Lower leg skin (tissue), 4 donors: ENCODE data around the gene PRAMEF1. TPM values are rescaled to one million over a fixed set of nuclear protein-coding genes. Genes with fewer than 3 reads are reported as not detected.

Experiments
- DNase-seq, 2 donors: peaks; one replicate each; pipeline ENCODE4 v3.0.0-alpha.2; 2019; ENCODE audit warnings: low spot score in 2 of 2
- H3K4me3 ChIP-seq: fragments of 200-600 bp; sonication (generic); 2 replicates; pipeline ENCODE4 v1.5.1; 2017; ENCODE audit warnings: mild to moderate bottlenecking, low read depth; ENCODE audit not compliant: poor library complexity, severe bottlenecking
- POLR2A ChIP-seq, 2 donors: fragments of 450-650 bp; IDR thresholded peaks; one replicate each; pipeline ENCODE4 v1.6.1; 2016 to 2017; ENCODE audit warnings: antibody characterized with exemption in 2 of 2, mild to moderate bottlenecking in 1 of 2, moderate library complexity in 1 of 2
- WGBS, 2 donors: methylation state at CpG; one replicate each; pipeline ENCODE4 v1.1.5; 2018; 5-methylcytosine and 5-hydroxymethylcytosine counted together
- intact Hi-C: fragments of 100-400 bp; cut with DNase I; formaldehyde crosslinking; loops from one replicate; pipeline ENCODE4 v1.15.0; 2023; ENCODE audit warnings: low total_unique reads
- total RNA-seq, 4 donors: library from RNA; depleted of rRNA; stranded (reverse); fragments of >200 nt; gene quantifications; one replicate each; pipeline ENCODE4 v1.1.0, GENCODE V29; 2016
- TF ChIP-seq, protein P1 (sequence below), 3 donors: fragments of 450-650 bp; IDR thresholded peaks; one replicate each; pipeline ENCODE4 v1.5.1; 2016; ENCODE audit warnings: antibody characterized with exemption in 3 of 3, mild to moderate bottlenecking in 3 of 3, moderate library complexity in 2 of 3

Gene PRAMEF1
- total RNA-seq, 4 donors from 2014 or later, result not detected

DNA sequence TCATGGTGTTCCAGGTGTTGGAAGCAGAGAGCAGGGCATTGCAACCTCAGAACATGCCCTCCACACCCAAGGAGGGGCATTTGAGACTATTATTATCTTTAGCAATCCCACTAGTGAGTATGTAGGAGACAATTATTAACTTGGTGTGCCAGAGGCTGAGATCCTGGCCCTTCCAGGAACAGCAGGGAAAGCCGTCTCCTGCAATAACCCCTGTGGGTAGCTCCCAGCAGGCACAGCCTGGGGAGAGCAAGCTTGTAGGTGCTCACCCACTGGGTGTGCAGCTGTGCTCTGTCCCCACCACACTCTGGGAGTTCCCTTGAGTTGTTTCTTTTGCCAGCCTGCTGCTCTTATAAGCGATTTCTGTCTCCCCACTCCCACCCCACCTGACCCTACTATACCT is 34.9 kb upstream of the PRAMEF1 start:
- WGBS, 2 donors, result 56 to 58% methylated on average over 2 of the region's 2 CpGs
- intact Hi-C loops, result no loop called here
- H3K4me3 ChIP-seq, result no peak overlapping the region
- DNase-seq, result no peak
- TF ChIP-seq, protein P1, sequence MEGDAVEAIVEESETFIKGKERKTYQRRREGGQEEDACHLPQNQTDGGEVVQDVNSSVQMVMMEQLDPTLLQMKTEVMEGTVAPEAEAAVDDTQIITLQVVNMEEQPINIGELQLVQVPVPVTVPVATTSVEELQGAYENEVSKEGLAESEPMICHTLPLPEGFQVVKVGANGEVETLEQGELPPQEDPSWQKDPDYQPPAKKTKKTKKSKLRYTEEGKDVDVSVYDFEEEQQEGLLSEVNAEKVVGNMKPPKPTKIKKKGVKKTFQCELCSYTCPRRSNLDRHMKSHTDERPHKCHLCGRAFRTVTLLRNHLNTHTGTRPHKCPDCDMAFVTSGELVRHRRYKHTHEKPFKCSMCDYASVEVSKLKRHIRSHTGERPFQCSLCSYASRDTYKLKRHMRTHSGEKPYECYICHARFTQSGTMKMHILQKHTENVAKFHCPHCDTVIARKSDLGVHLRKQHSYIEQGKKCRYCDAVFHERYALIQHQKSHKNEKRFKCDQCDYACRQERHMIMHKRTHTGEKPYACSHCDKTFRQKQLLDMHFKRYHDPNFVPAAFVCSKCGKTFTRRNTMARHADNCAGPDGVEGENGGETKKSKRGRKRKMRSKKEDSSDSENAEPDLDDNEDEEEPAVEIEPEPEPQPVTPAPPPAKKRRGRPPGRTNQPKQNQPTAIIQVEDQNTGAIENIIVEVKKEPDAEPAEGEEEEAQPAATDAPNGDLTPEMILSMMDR (IDR thresholded peaks at IDR 0.05), result no peak
- no peak for TF ChIP-seq POLR2A (IDR thresholded peaks at IDR 0.05)

DNA sequence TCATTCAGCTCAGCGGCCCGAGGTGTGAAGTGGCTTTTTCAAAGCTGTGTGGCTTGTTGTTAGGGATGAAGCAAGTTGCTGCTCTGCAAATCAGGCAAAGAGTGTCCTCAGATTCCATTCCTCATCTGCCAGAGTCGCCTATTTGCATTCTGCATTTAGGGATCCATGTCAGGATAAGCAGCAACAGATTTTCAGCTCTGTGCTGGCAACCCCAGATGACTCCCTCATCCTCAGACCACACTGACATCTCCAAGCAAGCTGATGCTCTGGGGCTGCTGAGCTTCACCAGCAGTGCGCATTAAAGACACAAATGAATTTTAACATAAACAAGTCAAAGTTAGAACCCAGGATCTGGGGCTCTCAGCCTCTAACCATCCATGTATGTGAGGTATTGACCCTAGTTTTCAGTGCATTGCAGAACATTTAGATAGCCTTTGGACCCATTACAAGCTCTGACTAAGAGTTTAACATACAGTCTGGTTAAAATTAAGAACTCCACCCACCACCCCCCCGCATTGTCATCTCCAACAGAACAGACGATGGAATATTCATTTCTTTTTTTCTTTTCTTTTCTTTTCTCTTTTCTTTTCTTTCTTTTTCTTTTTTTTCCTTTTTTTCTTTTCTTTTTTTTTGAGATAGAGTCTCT is 34.3 kb upstream of the PRAMEF1 start:
- TF ChIP-seq, protein P1 (IDR thresholded peaks at IDR 0.05), result no peak
- no peak for TF ChIP-seq POLR2A (IDR thresholded peaks at IDR 0.05)
- intact Hi-C loops, result no loop called here
- DNase-seq, result no peak
- 61 to 70% methylated on average over 6 of the region's 6 CpGs for WGBS, 2 donors
- H3K4me3 ChIP-seq, result no peak overlapping the region

DNA sequence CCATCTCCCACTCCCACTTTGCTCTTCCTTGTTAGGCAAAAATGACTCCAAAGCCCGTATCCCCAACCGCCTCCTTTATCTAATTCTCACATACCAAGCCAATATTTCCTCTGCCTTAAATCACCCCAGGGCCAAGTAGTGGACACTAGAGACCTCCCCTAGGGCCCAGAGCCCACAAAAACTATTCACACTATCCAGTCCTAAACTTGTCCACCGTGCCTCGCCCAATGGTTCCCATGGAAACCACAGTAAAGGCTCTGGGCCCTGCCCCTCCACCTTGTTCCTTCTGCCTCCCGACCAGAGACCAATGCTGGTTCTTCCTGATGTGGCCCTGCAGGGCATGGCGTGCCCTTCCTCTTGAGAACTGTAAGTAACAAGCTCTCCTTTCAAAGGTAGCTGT is 33.4 kb upstream of the PRAMEF1 start:
- intact Hi-C loops, result no loop called here

GRCh38 chr1:12760256-12760795 is 30.9 kb upstream of the PRAMEF1 start:
- no peak for DNase-seq
- intact Hi-C loops, result no loop called here
- WGBS, 2 donors, result 58 to 74% methylated on average over 6 of the region's 7 CpGs
- no peak for TF ChIP-seq POLR2A (IDR thresholded peaks at IDR 0.05)
- TF ChIP-seq, protein P1 (IDR thresholded peaks at IDR 0.05), result no peak
- no peak overlapping the region for H3K4me3 ChIP-seq

More for the DNA sequence above, 33.4 kb upstream of the PRAMEF1 start:
- WGBS, 2 donors, result 76% methylated on average over 6 of the region's 6 CpGs
- TF ChIP-seq, protein P1 (IDR thresholded peaks at IDR 0.05), result no peak
- no peak for DNase-seq
- H3K4me3 ChIP-seq, result no peak overlapping the region

- no peak for DNase-seq
- WGBS, 2 donors, result 79 to 85% methylated on average over 5 of the region's 5 CpGs
- TF ChIP-seq POLR2A (IDR thresholded peaks at IDR 0.05), result no peak
- TF ChIP-seq, protein P1 (IDR thresholded peaks at IDR 0.05), result no peak
- intact Hi-C loops, result no loop called here
- H3K4me3 ChIP-seq, result no peak overlapping the region
These were observed 29.4 kb upstream of the PRAMEF1 start for GRCh38 chr1:12761781-12762180.

- 75 to 80% methylated on average over 7 of the region's 7 CpGs for WGBS, 2 donors
- TF ChIP-seq POLR2A (IDR thresholded peaks at IDR 0.05), result no peak
- TF ChIP-seq, protein P1 (IDR thresholded peaks at IDR 0.05), result no peak
- DNase-seq, result no peak
- intact Hi-C loops, result no loop called here
- no peak overlapping the region for H3K4me3 ChIP-seq
These were observed 28.4 kb upstream of the PRAMEF1 start for GRCh38 chr1:12762766-12763165.
